Glutamatergic neuron (in vitro differentiated cells): ENCODE results near the gene LAMB3. TPM values are rescaled to one million over a fixed set of nuclear protein-coding genes. Genes with fewer than 3 reads are reported as not detected.
"Not testable (repeated sequence)": the region's sequence is repeated elsewhere in the genome, so short reads cannot be mapped to it uniquely, and the experiment has no call there.

Experiments used
- DNase-seq: peaks from one replicate; pipeline ENCODE4 v3.0.0; 2022
- H3K27ac Mint-ChIP-seq: one replicate; pipeline ENCODE4 v1.8.0; 2020; ENCODE audit warnings: mild to moderate bottlenecking, mixed read lengths, inconsistent platforms; ENCODE audit not compliant: unreplicated experiment
- H3K27me3 Mint-ChIP-seq: one replicate; pipeline ENCODE4 v1.8.0; 2020; ENCODE audit warnings: mild to moderate bottlenecking, moderate library complexity, mixed read lengths, inconsistent platforms; ENCODE audit not compliant: unreplicated experiment
- H3K36me3 Mint-ChIP-seq: one replicate; pipeline ENCODE4 v1.8.0; 2020; ENCODE audit warnings: mild to moderate bottlenecking, mixed read lengths, inconsistent platforms; ENCODE audit not compliant: unreplicated experiment
- H3K4me1 Mint-ChIP-seq: one replicate; pipeline ENCODE4 v1.8.0; 2020; ENCODE audit warnings: mild to moderate bottlenecking, low read depth, mixed read lengths, inconsistent platforms; ENCODE audit not compliant: unreplicated experiment
- H3K4me3 Mint-ChIP-seq: one replicate; pipeline ENCODE4 v1.8.0; 2020; ENCODE audit warnings: mild to moderate bottlenecking, mixed read lengths, inconsistent platforms; ENCODE audit not compliant: unreplicated experiment
- H3K9me3 Mint-ChIP-seq: one replicate; pipeline ENCODE4 v1.8.0; 2020; ENCODE audit warnings: mild to moderate bottlenecking, moderate library complexity, mixed read lengths, inconsistent platforms; ENCODE audit not compliant: unreplicated experiment
- CTCF ChIP-seq: fragments of 200-600 bp; sonication (generic); IDR thresholded peaks from one replicate; pipeline ENCODE4 v1.5.0; 2021; ENCODE audit not compliant: partially characterized antibody, unreplicated experiment
- long read RNA-seq: library from polyadenylated mRNA; unstranded; transcript quantifications from one replicate; pipeline ENCODE4 v2.0.0, GENCODE V29; 2020; ENCODE audit not compliant: unreplicated experiment
- total RNA-seq: library from RNA; stranded (reverse); fragmentation: NEBNext Ultra II Directional; extraction: Animal tissue kit (Norgen Biotek cat#: 25700); gene quantifications from one replicate; pipeline ENCODE4 v1.2.1, GENCODE V29; 2021; ENCODE audit not compliant: unreplicated experiment

LAMB3 gene
- 0.54 TPM for total RNA-seq
- long read RNA-seq, partial matches to known transcripts, result 0 of 1 reads
- long read RNA-seq, other reads (novel, unspliced or antisense), result 1 of 1 reads

DNA sequence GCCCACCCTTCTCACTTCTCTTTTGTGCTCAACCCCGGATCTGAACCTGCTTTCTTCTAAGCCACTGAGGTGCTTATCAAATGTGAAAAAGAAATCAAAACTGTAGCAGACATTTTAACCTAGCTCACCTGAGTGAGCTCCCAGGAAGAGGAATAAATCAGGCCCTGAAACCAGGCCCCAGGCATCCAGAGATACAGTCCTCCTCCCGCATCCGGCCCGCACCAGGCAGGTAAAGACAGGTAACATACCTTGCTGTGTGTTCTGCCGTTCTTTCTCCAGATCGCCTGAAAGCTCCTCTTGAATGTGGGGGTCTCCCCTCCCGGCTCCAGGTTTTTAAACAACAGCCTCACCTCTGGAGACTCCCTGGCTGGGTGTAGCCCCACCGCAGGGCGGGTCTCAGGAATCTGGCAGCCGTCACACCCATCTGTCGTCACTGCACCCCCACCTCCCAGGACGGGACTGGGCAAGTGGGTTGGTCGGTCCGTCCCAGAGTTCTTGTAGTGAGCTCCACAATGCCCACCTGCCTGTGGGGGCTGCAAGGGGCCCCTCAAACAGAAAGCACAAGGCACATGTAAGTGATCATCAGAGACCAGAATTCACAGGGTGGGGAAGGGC lies at the start of gene LAMB3:
TSS of gene LAMB3 (minus strand) at position 305 of the 615 bp plus-strand sequence. CDS start 1,481 bp downstream, outside the sequence.
- peaks cover 6% of the 10 kb centered on the region for H3K27me3 Mint-ChIP-seq
- DNase-seq, result no peak
- H3K4me3 Mint-ChIP-seq, result no peak within 1 kb of the TSS
- no peak for TF ChIP-seq CTCF
- no peaks in the 10 kb centered on the region for H3K36me3 Mint-ChIP-seq
- peak within 1 kb of the TSS; percentile 40 for H3K27ac Mint-ChIP-seq
- peaks cover 3% of the 10 kb centered on the region for H3K9me3 Mint-ChIP-seq
- peaks cover 9% of the 10 kb centered on the region for H3K4me1 Mint-ChIP-seq

DNA sequence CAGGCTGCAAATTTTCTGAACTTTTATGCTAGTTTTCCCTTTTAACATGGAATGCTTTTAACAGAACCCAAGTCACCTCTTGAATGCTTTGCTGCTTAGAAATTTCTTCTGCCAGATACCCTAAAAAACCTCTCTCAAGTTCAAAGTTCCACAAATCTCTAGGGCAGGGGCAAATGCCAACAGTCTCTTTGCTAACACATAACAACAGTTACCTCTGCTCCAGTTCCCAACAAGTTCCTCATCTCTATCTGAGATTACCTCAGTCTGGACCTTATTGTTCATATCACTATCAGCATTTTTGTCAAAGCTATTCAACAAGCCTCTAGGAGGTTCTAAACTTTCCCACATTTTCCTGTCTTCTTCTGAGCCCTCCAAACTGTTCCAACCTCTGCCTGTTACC lies 48.5 kb upstream of the LAMB3 start:
- H3K4me3 Mint-ChIP-seq, H3K36me3 Mint-ChIP-seq, H3K27ac Mint-ChIP-seq, H3K27me3 Mint-ChIP-seq, H3K4me1 Mint-ChIP-seq, DNase-seq, H3K9me3 Mint-ChIP-seq: not testable (repeated sequence)

- H3K36me3 Mint-ChIP-seq, result no peaks in the 10 kb centered on the region
- no peak overlapping the region for H3K4me3 Mint-ChIP-seq
- peaks cover 3% of the 10 kb centered on the region for H3K4me1 Mint-ChIP-seq
- TF ChIP-seq CTCF, result no peak
- H3K27ac Mint-ChIP-seq, result no peak overlapping the region
- no peaks in the 10 kb centered on the region for H3K9me3 Mint-ChIP-seq
- no peak for DNase-seq
- peaks cover 3% of the 10 kb centered on the region for H3K27me3 Mint-ChIP-seq
These were observed 44.9 kb upstream of the LAMB3 start for GRCh38 chr1:209697126-209697525.

DNA sequence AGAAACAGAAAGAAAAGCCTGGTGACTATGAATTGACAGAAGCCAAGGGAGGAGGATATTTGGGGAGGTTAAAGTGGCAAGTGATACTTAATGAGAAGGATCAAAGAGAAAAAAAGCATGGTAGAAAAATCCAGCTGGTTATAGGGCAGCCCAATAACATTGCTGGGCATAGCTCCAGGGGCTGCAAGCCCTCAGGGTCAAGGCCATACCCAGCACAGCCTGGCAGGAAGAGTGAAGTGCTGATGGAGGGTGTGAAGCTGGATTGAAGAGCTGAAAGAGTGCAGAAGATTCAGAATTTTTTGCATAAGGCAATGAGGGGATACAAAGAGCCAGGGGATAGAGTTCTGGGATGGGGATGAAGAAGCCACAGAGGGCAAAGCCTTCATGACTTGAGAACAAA lies 44.4 kb upstream of the LAMB3 start:
- peaks cover 3% of the 10 kb centered on the region for H3K27me3 Mint-ChIP-seq
- no peak for TF ChIP-seq CTCF
- peaks cover 3% of the 10 kb centered on the region for H3K4me1 Mint-ChIP-seq
- no peak overlapping the region for H3K4me3 Mint-ChIP-seq
- no peak for DNase-seq
- no peak overlapping the region for H3K27ac Mint-ChIP-seq
- no peaks in the 10 kb centered on the region for H3K36me3 Mint-ChIP-seq
- H3K9me3 Mint-ChIP-seq, result no peaks in the 10 kb centered on the region

- Mint-ChIP-seq H3K4me3 (no peak overlapping the region), H3K4me1 (peaks cover 3% of the 10 kb centered on the region), H3K36me3 (no peaks in the 10 kb centered on the region), H3K27me3 (peaks cover 3% of the 10 kb centered on the region), H3K27ac (no peak overlapping the region), H3K9me3 (no peaks in the 10 kb centered on the region)
- peak; percentile 81 for DNase-seq
- peak; percentile 79 for TF ChIP-seq CTCF
These were observed 40.7 kb upstream of the LAMB3 start for GRCh38 chr1:209692745-209693504.
